ENCODE data around the gene SELENOH. TPM values are rescaled to one million over a fixed set of nuclear protein-coding genes. Genes with fewer than 3 reads are reported as not detected.

Gene SELENOH
- total RNA-seq, 1 experiment from 2014 or later: 84.5 TPM

DNA sequence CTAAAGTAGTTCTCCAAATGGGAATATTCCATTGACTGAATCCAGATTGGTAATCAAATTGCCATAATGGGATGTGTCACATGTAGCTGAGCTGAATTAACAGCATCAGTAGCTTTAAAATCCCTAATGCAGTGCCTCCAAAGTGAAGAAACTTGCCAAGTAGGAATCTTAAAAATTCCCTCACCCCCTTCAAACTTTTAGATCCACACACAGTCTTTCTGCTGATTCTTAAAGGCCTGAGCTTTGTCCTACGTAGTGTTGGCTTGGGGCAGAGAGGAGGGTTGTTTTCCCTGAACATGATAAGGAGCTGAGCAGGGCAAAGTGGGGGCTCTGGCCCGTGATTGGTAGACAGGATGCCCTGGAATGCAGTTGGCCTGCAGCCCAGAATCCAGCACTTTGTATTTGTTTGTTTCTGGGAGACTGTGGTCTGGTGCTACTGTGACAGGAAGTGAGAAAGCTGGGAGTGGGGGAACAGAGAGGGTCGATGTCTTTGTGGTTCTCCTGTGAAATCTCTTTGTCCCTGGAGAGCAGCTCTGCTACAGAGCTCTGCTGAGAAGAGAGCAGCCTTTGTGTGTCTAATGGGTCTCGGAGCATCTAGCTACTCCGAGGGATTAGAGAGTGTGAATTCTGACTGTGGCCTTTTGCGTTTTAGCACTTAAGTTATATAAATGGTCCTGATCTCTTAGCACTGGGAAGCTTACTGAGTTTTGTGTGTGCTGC lies 37.2 kb downstream of the SELENOH start:
- POLR2A ChIA-PET: interaction anchor here (0.6 to 11.9 kb wide), 17 partner anchors 8 to 727 kb away, joined by 3 to 285 read pairs (median 6); partner anchors contain the start of genes CTNND1, MED19, SELENOH and TMX2
- H3K36me3 Mint-ChIP-seq (ENCODE audit: insufficient read depth, unreplicated experiment): peaks cover 48% of the 10 kb centered on the region
- TF ChIP-seq CTCF (IDR thresholded peaks at IDR 0.05; ENCODE audit: unreplicated experiment): no peak

GRCh38 chr11:57779276-57779675 lies 38.0 kb downstream of the SELENOH start:
- H3K9me3 Mint-ChIP-seq (ENCODE audit: unreplicated experiment): no peaks in the 10 kb centered on the region
- H3K4me3 Mint-ChIP-seq (ENCODE audit: unreplicated experiment): peak overlapping the region; percentile 17
- H3K27me3 Mint-ChIP-seq (ENCODE audit: insufficient read depth, unreplicated experiment): no peaks in the 10 kb centered on the region
- BruUV-seq (replicated peaks): no TSS peak
- intact Hi-C loops (cut with micrococcal nuclease): loop anchor here (2.0 kb wide), 1 partner anchor 16 kb away; no protein-coding TSS in a partner anchor
- peaks cover 58% of the 10 kb centered on the region for H3K4me1 Mint-ChIP-seq (ENCODE audit: insufficient read depth, unreplicated experiment)
- ChIA-PET POLR2A (interaction anchor here (0.9 to 11.9 kb wide), 13 partner anchors 9 to 468 kb away, joined by 3 to 285 read pairs (median 6); partner anchors contain the start of genes CTNND1, MED19, SELENOH and TMX2), CTCF (interaction anchor here (0.8 to 9.9 kb wide), 4 partner anchors 9 to 798 kb away, joined by 3 to 117 read pairs (median 33); partner anchors contain the start of gene CTNND1)
- peaks cover 44% of the 10 kb centered on the region for H3K36me3 Mint-ChIP-seq (ENCODE audit: insufficient read depth, unreplicated experiment)
- peak overlapping the region; percentile 85 for H3K27ac Mint-ChIP-seq (ENCODE audit: low read depth, unreplicated experiment)
- TF ChIP-seq CTCF (IDR thresholded peaks at IDR 0.05; ENCODE audit: unreplicated experiment): no peak
- DNase-seq (ENCODE audit: unreplicated experiment): peak; percentile 66

More for the DNA sequence above, 37.2 kb downstream of the SELENOH start:
- no TSS peak for BruUV-seq (replicated peaks)
- Mint-ChIP-seq H3K9me3 (ENCODE audit: unreplicated experiment) (no peaks in the 10 kb centered on the region), H3K27ac (ENCODE audit: low read depth, unreplicated experiment) (peak overlapping the region; percentile 85), H3K4me3 (ENCODE audit: unreplicated experiment) (peak overlapping the region; percentile 49), H3K27me3 (ENCODE audit: insufficient read depth, unreplicated experiment) (no peaks in the 10 kb centered on the region), H3K4me1 (ENCODE audit: insufficient read depth, unreplicated experiment) (peaks cover 58% of the 10 kb centered on the region)
- CTCF ChIA-PET: interaction anchor here (0.7 to 9.9 kb wide), 8 partner anchors 10 to 1391 kb away, joined by 3 to 117 read pairs (median 6); partner anchors contain the start of gene CTNND1
- peak; percentile 96 for DNase-seq (ENCODE audit: unreplicated experiment)
- intact Hi-C loops (cut with micrococcal nuclease): loop anchor here (1.0 to 2.0 kb wide), 2 partner anchors 16 to 21 kb away; no protein-coding TSS in a partner anchor

GRCh38 chr11:57781529-57781943 lies 40.2 kb downstream of the SELENOH start:
- no TSS peak for BruUV-seq (replicated peaks)

More at GRCh38 chr11:57781529-57781943, 40.2 kb downstream of the SELENOH start:
- peaks cover 43% of the 10 kb centered on the region for H3K4me1 Mint-ChIP-seq (ENCODE audit: insufficient read depth, unreplicated experiment)
- POLR2A ChIA-PET: interaction anchor here (1.7 to 11.9 kb wide), 3 partner anchors 10 to 19 kb away, joined by 5 to 285 read pairs (median 60); partner anchors contain the start of gene CTNND1
- peak overlapping the region; percentile 77 for H3K27ac Mint-ChIP-seq (ENCODE audit: low read depth, unreplicated experiment)
- intact Hi-C loops (cut with micrococcal nuclease): no loop called here
- H3K36me3 Mint-ChIP-seq (ENCODE audit: insufficient read depth, unreplicated experiment): peaks cover 46% of the 10 kb centered on the region
- no peaks in the 10 kb centered on the region for H3K27me3 Mint-ChIP-seq (ENCODE audit: insufficient read depth, unreplicated experiment)
- CTCF ChIA-PET: interaction anchor here (0.8 to 9.9 kb wide), 4 partner anchors 10 to 21 kb away, joined by 3 to 117 read pairs (median 24); partner anchors contain the start of gene CTNND1
- no peak for TF ChIP-seq CTCF (IDR thresholded peaks at IDR 0.05; ENCODE audit: unreplicated experiment)
- H3K4me3 Mint-ChIP-seq (ENCODE audit: unreplicated experiment): no peak overlapping the region
- DNase-seq (ENCODE audit: unreplicated experiment): peak; percentile 35
- no peaks in the 10 kb centered on the region for H3K9me3 Mint-ChIP-seq (ENCODE audit: unreplicated experiment)
